Stimulated activated effector memory CD8-positive, alpha-beta T cell treated with anti-CD3 and anti-CD28 coated beads, Interleukin-12 subunit alpha, Interleukin-12 subunit beta, amount 100 ng/mL, for 72 hours (primary cell): ENCODE measurements around the gene ZNF778.

Source experiments
- ATAC-seq: fragments of 150-1000 bp; cut with Tn5 transposase; 2 replicates; pipeline ENCODE4 v1.10.0; 2021
- DNase-seq, 2 donors: peaks; one replicate each; pipeline ENCODE4 v3.0.0; 2021 to 2022; ENCODE audit warnings: low spot score in 2 of 2
- H3K27ac Mint-ChIP-seq: one replicate; pipeline ENCODE4 v1.8.0; 2022; ENCODE audit warnings: mild to moderate bottlenecking, mixed read lengths
- H3K36me3 Mint-ChIP-seq: one replicate; pipeline ENCODE4 v1.8.0; 2022; ENCODE audit warnings: mild to moderate bottlenecking, mixed read lengths
- H3K4me1 Mint-ChIP-seq: one replicate; pipeline ENCODE4 v1.8.0; 2022; ENCODE audit warnings: mixed read lengths
- H3K4me3 Mint-ChIP-seq: one replicate; pipeline ENCODE4 v1.8.0; 2022; ENCODE audit warnings: mild to moderate bottlenecking, mixed read lengths
- H3K9me3 Mint-ChIP-seq: one replicate; pipeline ENCODE4 v1.8.0; 2022; ENCODE audit warnings: mixed read lengths

Gene ZNF778

DNA sequence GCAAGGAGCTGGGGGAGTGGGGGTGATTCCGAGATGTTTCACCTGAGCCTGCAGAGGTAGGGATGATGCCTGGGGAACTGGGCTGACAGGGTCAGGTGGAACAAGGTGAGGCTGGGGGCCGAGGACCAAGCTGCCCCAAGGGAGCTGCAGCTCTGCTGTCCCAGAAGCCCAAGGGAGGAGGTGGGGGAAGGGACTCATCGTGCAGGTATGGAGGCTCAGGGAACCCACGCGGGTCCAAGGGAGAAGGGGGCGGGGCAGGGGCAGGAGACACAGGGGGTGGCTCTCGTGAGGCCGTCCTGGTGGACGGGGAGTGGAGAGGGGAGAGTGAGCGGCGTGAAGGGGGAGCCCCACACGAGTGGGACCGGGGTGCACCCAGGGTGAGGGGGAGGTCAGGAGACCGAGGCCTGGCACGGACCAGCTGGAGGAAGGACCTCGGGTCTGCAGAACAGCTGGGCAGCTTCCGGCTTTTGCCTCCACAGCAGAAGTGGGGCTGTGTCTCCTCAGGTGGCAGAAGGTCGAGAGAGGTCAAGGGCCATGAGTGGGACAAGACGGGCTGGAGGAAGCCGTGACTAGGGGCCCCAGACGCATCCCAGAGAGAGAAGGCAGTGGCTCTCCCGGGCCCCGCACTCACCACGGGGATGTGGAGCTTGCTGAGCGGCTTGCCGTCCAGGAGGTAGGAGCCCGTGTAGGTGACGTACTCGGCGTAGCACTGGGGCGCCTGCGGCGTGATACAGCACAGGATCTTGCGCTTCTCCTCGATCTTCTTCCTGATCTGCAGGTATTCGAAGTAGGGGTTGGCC, 61.1 kb downstream of the ZNF778 start:
- DNase-seq (no peak), ATAC-seq (no peak)
- no peak overlapping the region for H3K4me3 Mint-ChIP-seq
- H3K4me1 Mint-ChIP-seq = peaks cover 10% of the 10 kb centered on the region
- peaks cover 62% of the 10 kb centered on the region for H3K36me3 Mint-ChIP-seq
- peak overlapping the region; percentile 87 for H3K27ac Mint-ChIP-seq
- no peaks in the 10 kb centered on the region for H3K9me3 Mint-ChIP-seq

- H3K27ac Mint-ChIP-seq = peak overlapping the region; percentile 69
- no peak for DNase-seq
- no peak for ATAC-seq
- H3K4me3 Mint-ChIP-seq = no peak overlapping the region
- H3K36me3 Mint-ChIP-seq = peaks cover 50% of the 10 kb centered on the region
- no peaks in the 10 kb centered on the region for H3K9me3 Mint-ChIP-seq
- H3K4me1 Mint-ChIP-seq = peaks cover 6% of the 10 kb centered on the region
Measured at GRCh38 chr16:89279666-89280481, 62.4 kb downstream of the ZNF778 start.

DNA sequence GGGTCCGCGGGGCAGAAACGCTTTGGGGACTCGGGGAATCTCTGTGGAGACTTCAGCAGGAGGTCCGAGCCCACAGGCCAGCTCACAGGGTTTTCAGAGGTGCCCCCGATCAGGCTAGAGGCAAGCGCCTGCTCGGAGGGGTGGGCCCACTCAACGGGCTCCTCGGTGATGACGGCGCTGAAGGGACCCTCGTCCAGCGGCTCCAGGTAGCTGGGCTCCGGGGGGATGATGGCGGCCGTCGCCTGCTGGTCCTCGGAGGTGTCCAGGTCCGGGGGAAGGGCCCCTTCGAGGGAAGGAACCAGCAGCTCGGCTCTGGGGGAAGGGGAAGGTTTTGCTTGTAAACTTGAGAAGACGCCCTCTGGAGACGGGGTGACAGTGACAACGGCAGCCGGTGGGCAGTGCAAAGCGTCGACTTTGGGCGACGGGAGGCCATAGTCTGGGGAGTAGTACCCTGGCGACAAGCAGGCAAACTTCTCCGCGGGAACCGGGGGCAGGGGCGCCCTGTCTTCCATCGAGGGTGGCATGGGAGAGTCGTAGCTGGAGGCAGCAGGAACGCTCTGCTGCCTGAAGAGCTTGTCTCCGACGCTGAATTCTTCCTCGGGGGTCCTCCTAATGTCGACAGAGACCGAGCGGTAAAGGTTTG, 63.2 kb downstream of the ZNF778 start:
- Mint-ChIP-seq H3K4me3 (no peak overlapping the region), H3K9me3 (no peaks in the 10 kb centered on the region), H3K4me1 (peaks cover 5% of the 10 kb centered on the region), H3K27ac (peak overlapping the region; percentile 69), H3K36me3 (peaks cover 42% of the 10 kb centered on the region)
- DNase-seq (no peak), ATAC-seq (no peak)

- ATAC-seq (no peak), DNase-seq (no peak)
- Mint-ChIP-seq H3K4me3 (no peak overlapping the region), H3K9me3 (no peaks in the 10 kb centered on the region), H3K4me1 (no peaks in the 10 kb centered on the region), H3K36me3 (peaks cover 36% of the 10 kb centered on the region), H3K27ac (peak overlapping the region; percentile 69)
Measured at GRCh38 chr16:89281189-89281577, 63.7 kb downstream of the ZNF778 start.

GRCh38 chr16:89281829-89282228, 64.3 kb downstream of the ZNF778 start:
- Mint-ChIP-seq H3K27ac (no peak overlapping the region), H3K4me3 (no peak overlapping the region), H3K4me1 (no peaks in the 10 kb centered on the region), H3K9me3 (no peaks in the 10 kb centered on the region), H3K36me3 (peaks cover 30% of the 10 kb centered on the region)
- DNase-seq (no peak), ATAC-seq (no peak)

DNA sequence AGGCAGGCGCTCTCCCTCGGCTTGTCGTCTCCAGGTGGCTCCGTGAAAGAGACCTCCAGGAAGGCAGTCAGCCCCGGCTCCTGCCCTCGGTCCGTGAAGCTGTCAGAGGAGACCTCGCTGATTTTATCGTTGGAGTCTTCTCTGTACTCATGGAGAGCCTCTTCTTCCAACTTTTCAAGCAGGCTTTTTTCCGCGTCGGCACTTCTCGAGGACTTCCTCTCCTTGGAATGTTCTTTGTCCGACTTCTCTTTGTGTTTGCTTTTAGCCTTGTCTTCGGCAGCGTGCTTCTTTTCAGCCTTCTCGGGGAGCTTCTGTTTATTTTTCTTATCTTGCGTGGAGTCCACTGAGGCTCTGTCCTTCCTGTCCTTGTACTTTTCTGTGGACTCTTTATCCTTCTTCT, 65.0 kb downstream of the ZNF778 start:
- H3K9me3 Mint-ChIP-seq = no peaks in the 10 kb centered on the region
- peaks cover 23% of the 10 kb centered on the region for H3K36me3 Mint-ChIP-seq
- no peak for ATAC-seq
- DNase-seq = no peak
- H3K4me3 Mint-ChIP-seq = no peak overlapping the region
- H3K27ac Mint-ChIP-seq = no peak overlapping the region
- H3K4me1 Mint-ChIP-seq = no peaks in the 10 kb centered on the region

DNA sequence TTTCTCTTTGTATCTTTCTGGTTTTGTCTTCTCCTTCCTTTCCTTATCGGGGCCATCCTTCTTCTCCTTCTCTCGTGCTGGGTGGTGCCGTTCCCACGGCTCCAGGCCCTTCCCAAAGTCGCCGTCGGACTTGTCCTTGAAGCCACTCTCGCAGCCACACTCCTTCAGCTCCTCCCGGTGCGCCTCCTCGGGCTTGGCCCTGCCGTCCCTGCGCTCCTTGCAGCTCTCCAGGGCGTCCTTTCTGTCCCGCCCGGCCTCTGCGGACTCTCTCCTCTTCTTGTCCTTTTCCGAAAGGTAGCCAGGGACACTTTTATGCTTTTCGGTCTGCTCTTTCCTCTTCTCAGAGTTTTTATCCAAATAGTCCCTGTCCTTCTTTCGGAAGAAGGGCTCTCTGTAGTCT, 65.9 kb downstream of the ZNF778 start:
- no peak for DNase-seq
- Mint-ChIP-seq H3K9me3 (no peaks in the 10 kb centered on the region), H3K4me3 (no peak overlapping the region), H3K27ac (no peak overlapping the region), H3K4me1 (no peaks in the 10 kb centered on the region), H3K36me3 (peaks cover 14% of the 10 kb centered on the region)
- no peak for ATAC-seq

DNA sequence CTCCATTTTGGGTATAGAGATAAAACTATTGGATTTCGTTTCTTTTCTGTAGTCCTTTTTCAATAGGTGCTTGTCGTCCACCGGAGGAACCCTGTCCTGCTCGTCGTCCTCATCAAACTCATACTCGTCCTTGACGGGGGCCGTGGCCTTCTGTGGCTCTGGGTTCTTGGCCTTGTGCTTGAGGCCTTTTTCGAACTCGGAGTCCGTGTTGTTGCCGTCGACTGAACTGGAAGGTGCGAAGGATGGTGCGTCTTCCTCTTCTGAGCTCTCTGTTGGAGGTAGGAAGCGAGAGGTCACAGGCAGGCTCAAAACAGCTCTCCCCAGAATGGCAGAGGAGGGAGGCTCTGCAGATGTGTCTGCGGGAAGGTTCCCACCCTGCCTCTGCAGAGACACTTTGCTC, 67.9 kb downstream of the ZNF778 start:
- DNase-seq = no peak
- no peak for ATAC-seq
- Mint-ChIP-seq H3K4me1 (peaks cover 5% of the 10 kb centered on the region), H3K27ac (no peak overlapping the region), H3K4me3 (no peak overlapping the region), H3K36me3 (peaks cover 2% of the 10 kb centered on the region), H3K9me3 (no peaks in the 10 kb centered on the region)

GRCh38 chr16:89286096-89286495, 68.6 kb downstream of the ZNF778 start:
- H3K27ac Mint-ChIP-seq = no peak overlapping the region
- peaks cover 5% of the 10 kb centered on the region for H3K4me1 Mint-ChIP-seq
- ATAC-seq (no peak), DNase-seq (no peak)
- H3K36me3 Mint-ChIP-seq = peaks cover 9% of the 10 kb centered on the region
- no peaks in the 10 kb centered on the region for H3K9me3 Mint-ChIP-seq
- H3K4me3 Mint-ChIP-seq = no peak overlapping the region
